Trophoblast cell (in vitro differentiated cells and primary cell): ENCODE results near the gene TOX2.

ENCODE experiments used
- DNase-seq, 2 donors: peaks; one replicate each; pipeline ENCODE4 v3.0.0-alpha.2; 2016
- H2AFZ ChIP-seq: 2 replicates; pipeline ENCODE4 v1.6.1; 2013; ENCODE audit warnings: low read length, moderate library complexity, mild to moderate bottlenecking; ENCODE audit not compliant: insufficient read depth, poor library complexity
- H2AK5ac ChIP-seq: 2 replicates; pipeline ENCODE4 v1.6.1; 2013; ENCODE audit warnings: mild to moderate bottlenecking, low read length
- H2BK120ac ChIP-seq: 2 replicates; pipeline ENCODE4 v1.6.1; 2013; ENCODE audit warnings: low read length, mild to moderate bottlenecking, moderate library complexity; ENCODE audit not compliant: insufficient read depth, poor library complexity
- H2BK12ac ChIP-seq: 2 replicates; pipeline ENCODE4 v1.6.1; 2013; ENCODE audit warnings: mild to moderate bottlenecking, low read length, moderate library complexity
- H2BK5ac ChIP-seq: 2 replicates; pipeline ENCODE4 v1.6.1; 2013; ENCODE audit warnings: low read length, low read depth, moderate library complexity, mild to moderate bottlenecking; ENCODE audit not compliant: poor library complexity
- H3K14ac ChIP-seq: 2 replicates; pipeline ENCODE4 v1.6.1; 2013; ENCODE audit warnings: mild to moderate bottlenecking, low read length
- H3K18ac ChIP-seq: 2 replicates; pipeline ENCODE4 v1.6.1; 2013; ENCODE audit warnings: mild to moderate bottlenecking, low read length
- H3K23ac ChIP-seq: 2 replicates; pipeline ENCODE4 v1.6.1; 2013; ENCODE audit warnings: low read length
- H3K27ac ChIP-seq: 2 replicates; pipeline ENCODE4 v1.5.1; 2013; ENCODE audit warnings: low read depth, mild to moderate bottlenecking, inconsistent platforms, low read length, moderate library complexity
- H3K27me3 ChIP-seq: 2 replicates; pipeline ENCODE4 v1.6.1; 2013; ENCODE audit warnings: inconsistent platforms, mild to moderate bottlenecking, low read length, moderate library complexity; ENCODE audit not compliant: insufficient read depth
- H3K36me3 ChIP-seq, 2 experiments: 1 replicate in 1 of 2; 2 replicates in 1 of 2; pipeline ENCODE4 v1.6.1; 2013; ENCODE audit warnings: low read length in 2 of 2, mild to moderate bottlenecking in 2 of 2, moderate library complexity in 1 of 2; ENCODE audit not compliant: insufficient read depth in 2 of 2, control insufficient read depth in 1 of 2
- H3K4ac ChIP-seq: 2 replicates; pipeline ENCODE4 v1.6.1; 2013; ENCODE audit warnings: low read depth, mild to moderate bottlenecking, low read length, moderate library complexity
- H3K4me1 ChIP-seq, 2 experiments: 1 replicate in 1 of 2; 2 replicates in 1 of 2; pipeline ENCODE4 v1.6.1; 2013; ENCODE audit warnings: low read length in 2 of 2, mild to moderate bottlenecking in 2 of 2, moderate library complexity in 1 of 2; ENCODE audit not compliant: insufficient read depth in 2 of 2, control insufficient read depth in 1 of 2
- H3K4me2 ChIP-seq: 2 replicates; pipeline ENCODE4 v1.6.1; 2013; ENCODE audit warnings: inconsistent platforms, mild to moderate bottlenecking, low read length, moderate library complexity
- H3K4me3 ChIP-seq: 2 replicates; pipeline ENCODE4 v1.5.1; 2013; ENCODE audit warnings: mild to moderate bottlenecking, low read depth, low read length, inconsistent platforms
- H3K79me1 ChIP-seq: one replicate; pipeline ENCODE4 v1.6.1; 2013; ENCODE audit warnings: low read length
- H3K79me2 ChIP-seq: 2 replicates; pipeline ENCODE4 v1.6.1; 2013; ENCODE audit warnings: low read length, mild to moderate bottlenecking; ENCODE audit not compliant: control insufficient read depth, insufficient read depth, poor library complexity
- H3K9ac ChIP-seq: 2 replicates; pipeline ENCODE4 v1.6.1; 2013; ENCODE audit warnings: mild to moderate bottlenecking, low read length
- H3K9me3 ChIP-seq: 2 replicates; pipeline ENCODE4 v1.6.1; 2013; ENCODE audit warnings: low read depth, mild to moderate bottlenecking, control low read depth, inconsistent platforms, low read length; ENCODE audit not compliant: insufficient read depth
- H4K12ac ChIP-seq: 2 replicates; pipeline ENCODE4 v1.6.1; 2013; ENCODE audit warnings: low read depth, mild to moderate bottlenecking, low read length, moderate library complexity
- H4K8ac ChIP-seq: 2 replicates; pipeline ENCODE4 v1.6.1; 2013; ENCODE audit warnings: low read depth, mild to moderate bottlenecking, low read length, moderate library complexity
- H4K91ac ChIP-seq: one replicate; pipeline ENCODE4 v1.6.1; 2013; ENCODE audit warnings: low read depth, mild to moderate bottlenecking, low read length, moderate library complexity
- WGBS: extraction: QIAGEN DNeasy Blood & Tissue Kit; methylation state at CpG from one replicate; pipeline ENCODE4 v1.1.7; 2013; ENCODE audit warnings: missing lambda C conversion rate; ENCODE audit not compliant: insufficient read length, insufficient coverage; ENCODE audit errors: extremely low coverage; 5-methylcytosine and 5-hydroxymethylcytosine counted together

The TOX2 gene

DNA sequence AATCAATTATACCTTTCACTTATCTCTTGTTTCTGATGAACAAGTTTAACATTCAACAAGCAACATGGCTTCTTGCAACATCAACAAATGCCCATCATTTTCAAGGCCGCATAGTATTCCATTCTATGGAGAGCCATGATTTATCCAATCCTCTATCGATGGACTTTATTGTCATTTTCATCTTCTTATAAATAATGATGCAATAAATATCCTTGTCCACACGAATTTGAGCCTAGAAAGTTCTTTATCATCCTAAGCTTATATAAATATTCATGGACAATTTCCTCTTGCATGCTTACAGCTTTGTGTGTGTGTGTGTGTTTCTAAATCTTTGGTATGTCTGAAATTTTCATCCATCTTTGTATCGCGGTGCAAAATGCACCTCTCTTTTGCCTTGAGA, 29.1 kb downstream of the TOX2 start:
- H3K9ac ChIP-seq: no peak overlapping the region
- no peaks in the 10 kb centered on the region for H3K79me2 ChIP-seq
- H2BK12ac ChIP-seq: no peak overlapping the region
- DNase-seq: no peak
- H3K9me3 ChIP-seq: no peaks in the 10 kb centered on the region
- no peak overlapping the region for H4K8ac ChIP-seq
- no peak overlapping the region for H3K4ac ChIP-seq
- no peaks in the 10 kb centered on the region for H3K27me3 ChIP-seq
- H3K36me3 ChIP-seq: no peaks in the 10 kb centered on the region
- H3K79me1 ChIP-seq: no peaks in the 10 kb centered on the region
- no peak overlapping the region for H3K18ac ChIP-seq
- no peak overlapping the region for H3K4me3 ChIP-seq
- no CpG with 5 or more reads among the region's 5 CpGs for WGBS
- H2BK120ac ChIP-seq: no peak overlapping the region
- no peak overlapping the region for H2AFZ ChIP-seq
- H3K4me2 ChIP-seq: no peak overlapping the region
- H3K4me1 ChIP-seq: no peaks in the 10 kb centered on the region
- no peak overlapping the region for H4K91ac ChIP-seq
- no peak overlapping the region for H2AK5ac ChIP-seq
- no peak overlapping the region for H2BK5ac ChIP-seq
- no peak overlapping the region for H3K27ac ChIP-seq
- H3K23ac ChIP-seq: no peak overlapping the region
- H3K14ac ChIP-seq: no peak overlapping the region
- no peak overlapping the region for H4K12ac ChIP-seq

GRCh38 chr20:43944653-43945235, 30.1 kb downstream of the TOX2 start:
- Histone ChIP-seq H3K36me3 (no peaks in the 10 kb centered on the region), H2AK5ac (no peak overlapping the region), H3K79me2 (no peaks in the 10 kb centered on the region), H4K8ac (no peak overlapping the region), H3K79me1 (no peaks in the 10 kb centered on the region), H4K91ac (no peak overlapping the region), H2AFZ (no peak overlapping the region), H3K27ac (no peak overlapping the region), H2BK5ac (no peak overlapping the region), H3K4me1 (no peaks in the 10 kb centered on the region), H3K18ac (no peak overlapping the region), H3K14ac (no peak overlapping the region), H3K9me3 (no peaks in the 10 kb centered on the region), H3K4me3 (no peak overlapping the region), H3K4ac (no peak overlapping the region), H4K12ac (no peak overlapping the region), H3K9ac (no peak overlapping the region), H3K4me2 (no peak overlapping the region), H2BK120ac (no peak overlapping the region), H2BK12ac (no peak overlapping the region), H3K23ac (no peak overlapping the region), H3K27me3 (no peaks in the 10 kb centered on the region)
- no CpG with 5 or more reads among the region's 6 CpGs for WGBS
- DNase-seq: no peak

DNA sequence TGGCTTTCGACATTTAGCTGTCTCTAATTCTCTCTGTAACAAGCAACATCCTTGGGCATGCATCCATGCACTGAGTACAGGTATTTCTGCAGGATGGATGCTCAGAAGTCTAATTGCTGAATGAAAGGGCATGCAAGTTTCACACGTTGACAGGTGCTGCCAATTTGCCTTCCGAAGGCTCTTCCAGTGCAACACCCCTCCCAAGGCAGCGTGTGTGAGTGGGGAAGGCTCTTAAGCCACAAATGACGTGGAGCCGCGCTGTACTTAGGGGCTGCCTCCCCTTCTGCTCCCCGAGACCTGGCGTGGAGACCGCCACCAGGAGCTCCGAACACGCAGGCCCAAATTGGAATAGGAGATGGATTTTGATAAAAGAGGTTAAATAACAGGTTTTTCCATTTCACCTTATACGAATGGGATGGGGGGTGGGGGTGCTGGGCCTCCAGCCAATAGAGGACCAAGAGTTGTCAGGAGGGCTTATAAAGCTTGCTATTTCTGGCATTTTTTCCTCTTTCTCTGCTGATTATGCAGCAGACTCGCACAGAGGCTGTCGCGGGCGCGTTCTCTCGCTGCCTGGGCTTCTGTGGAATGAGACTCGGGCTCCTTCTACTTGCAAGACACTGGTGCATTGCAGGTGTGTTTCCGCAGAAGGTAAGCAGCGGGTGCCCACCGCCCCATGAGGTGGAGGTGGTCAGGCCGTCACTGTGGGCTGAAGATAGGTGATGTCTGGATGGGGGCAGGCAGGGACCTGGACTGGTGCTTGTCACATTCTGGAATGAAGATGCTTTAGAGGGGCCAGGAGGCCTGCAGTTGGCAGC, 30.9 kb downstream of the TOX2 start:
- no peak overlapping the region for H4K8ac ChIP-seq
- no peak overlapping the region for H2BK5ac ChIP-seq

GRCh38 chr20:43946206-43946491, 31.5 kb downstream of the TOX2 start:
- Histone ChIP-seq H3K18ac (no peak overlapping the region), H3K27ac (no peak overlapping the region), H3K4me3 (no peak overlapping the region), H3K9ac (no peak overlapping the region), H2BK12ac (no peak overlapping the region), H4K91ac (no peak overlapping the region), H3K79me1 (no peaks in the 10 kb centered on the region), H3K4ac (no peak overlapping the region), H3K9me3 (no peaks in the 10 kb centered on the region), H2AK5ac (no peak overlapping the region), H4K8ac (no peak overlapping the region), H3K4me2 (no peak overlapping the region), H3K36me3 (no peaks in the 10 kb centered on the region), H3K14ac (no peak overlapping the region), H2AFZ (no peak overlapping the region), H3K23ac (no peak overlapping the region), H3K4me1 (no peaks in the 10 kb centered on the region), H3K79me2 (no peaks in the 10 kb centered on the region), H2BK120ac (no peak overlapping the region), H3K27me3 (no peaks in the 10 kb centered on the region), H2BK5ac (no peak overlapping the region), H4K12ac (no peak overlapping the region)
- WGBS: no CpG with 5 or more reads among the region's 2 CpGs
- DNase-seq: no peak

More for the DNA sequence above, 30.9 kb downstream of the TOX2 start:
- Histone ChIP-seq H3K4me3 (no peak overlapping the region), H3K4ac (no peak overlapping the region), H4K12ac (no peak overlapping the region), H3K27ac (no peak overlapping the region), H2AK5ac (no peak overlapping the region), H3K27me3 (no peaks in the 10 kb centered on the region), H2BK120ac (no peak overlapping the region), H2BK12ac (no peak overlapping the region), H3K36me3 (no peaks in the 10 kb centered on the region), H2AFZ (no peak overlapping the region), H4K91ac (no peak overlapping the region), H3K23ac (no peak overlapping the region), H3K9ac (no peak overlapping the region), H3K18ac (no peak overlapping the region), H3K9me3 (no peaks in the 10 kb centered on the region), H3K79me1 (no peaks in the 10 kb centered on the region), H3K4me1 (no peaks in the 10 kb centered on the region), H3K4me2 (no peak overlapping the region), H3K79me2 (no peaks in the 10 kb centered on the region), H3K14ac (no peak overlapping the region)
- no CpG with 5 or more reads among the region's 24 CpGs for WGBS
- no peak for DNase-seq
